ENCODE results near the gene NHLRC4. TPM values are rescaled to one million over a fixed set of nuclear protein-coding genes. Genes with fewer than 3 reads are reported as not detected.

NHLRC4 gene
- total RNA-seq, 2 donors from 2014 or later, result 0.33 to 0.48 TPM

DNA sequence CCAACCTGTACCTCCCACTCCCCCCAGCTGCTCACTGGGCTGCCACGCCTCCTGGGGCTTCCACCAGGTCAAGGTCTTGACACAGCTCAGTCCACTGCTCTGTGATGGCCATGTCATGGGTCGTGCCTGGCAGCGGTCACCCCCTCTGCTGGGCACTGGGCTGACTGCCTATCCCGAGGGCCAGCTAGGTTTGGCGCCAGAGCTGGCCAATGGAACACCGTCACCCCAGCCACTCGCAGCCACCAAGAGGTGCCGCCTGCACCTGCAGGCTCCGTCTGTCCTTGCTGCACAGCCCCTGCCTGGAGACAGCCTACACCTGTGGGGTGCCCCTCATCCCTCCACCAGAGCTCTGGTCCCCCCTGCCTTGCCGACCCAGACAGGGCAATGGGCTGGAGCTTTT is 18.5 kb downstream of the NHLRC4 start:
- Mint-ChIP-seq H3K27ac (no peak overlapping the region), H3K27me3 (no peaks in the 10 kb centered on the region), H3K4me3 (no peak overlapping the region), H3K9me3 (no peaks in the 10 kb centered on the region), H3K36me3 (no peaks in the 10 kb centered on the region), H3K4me1 (ENCODE audit: low read depth in 2 of 2) (peaks cover 0 to 9% of the 10 kb centered on the region in 2 donors)
- ATAC-seq (no peak), DNase-seq (ENCODE audit: low spot score) (no peak)

DNA sequence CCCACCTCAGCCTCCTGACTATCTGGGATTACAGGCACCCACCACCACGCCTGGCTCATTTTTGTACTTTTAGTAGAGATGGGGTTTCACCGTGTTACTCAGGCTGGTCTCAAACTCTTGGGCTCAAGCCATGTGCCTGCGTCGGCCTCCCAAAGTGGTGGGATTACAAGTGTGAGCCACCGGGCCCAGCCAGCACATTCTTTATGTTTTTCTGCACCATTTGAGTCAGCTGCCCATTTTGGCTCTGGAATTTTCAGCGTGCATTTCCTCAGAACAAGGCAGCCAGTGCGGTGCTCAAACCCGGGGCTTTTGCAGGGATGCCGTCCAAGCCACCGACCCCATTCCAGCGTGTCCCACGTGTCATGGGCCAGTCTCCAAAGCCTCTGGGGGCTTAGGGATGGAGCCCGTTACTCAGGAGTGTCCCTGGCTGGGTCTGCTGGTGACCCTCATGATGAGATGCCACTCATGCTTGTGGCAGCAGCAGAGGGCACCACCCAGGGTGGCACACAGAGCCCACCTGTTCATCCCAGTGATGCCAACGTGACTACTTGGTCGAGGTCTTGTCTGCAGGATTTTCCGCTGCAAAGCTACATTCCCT is 19.3 kb downstream of the NHLRC4 start:
- H3K4me3 Mint-ChIP-seq, result no peak overlapping the region
- no peaks in the 10 kb centered on the region for H3K36me3 Mint-ChIP-seq
- H3K9me3 Mint-ChIP-seq, result no peaks in the 10 kb centered on the region
- H3K27me3 Mint-ChIP-seq, result no peaks in the 10 kb centered on the region
- no peak for ATAC-seq
- H3K4me1 Mint-ChIP-seq (ENCODE audit: low read depth in 2 of 2), result peaks cover 8 to 16% of the 10 kb centered on the region in 2 donors
- H3K27ac Mint-ChIP-seq, result no peak overlapping the region
- DNase-seq (ENCODE audit: low spot score), result no peak

DNA sequence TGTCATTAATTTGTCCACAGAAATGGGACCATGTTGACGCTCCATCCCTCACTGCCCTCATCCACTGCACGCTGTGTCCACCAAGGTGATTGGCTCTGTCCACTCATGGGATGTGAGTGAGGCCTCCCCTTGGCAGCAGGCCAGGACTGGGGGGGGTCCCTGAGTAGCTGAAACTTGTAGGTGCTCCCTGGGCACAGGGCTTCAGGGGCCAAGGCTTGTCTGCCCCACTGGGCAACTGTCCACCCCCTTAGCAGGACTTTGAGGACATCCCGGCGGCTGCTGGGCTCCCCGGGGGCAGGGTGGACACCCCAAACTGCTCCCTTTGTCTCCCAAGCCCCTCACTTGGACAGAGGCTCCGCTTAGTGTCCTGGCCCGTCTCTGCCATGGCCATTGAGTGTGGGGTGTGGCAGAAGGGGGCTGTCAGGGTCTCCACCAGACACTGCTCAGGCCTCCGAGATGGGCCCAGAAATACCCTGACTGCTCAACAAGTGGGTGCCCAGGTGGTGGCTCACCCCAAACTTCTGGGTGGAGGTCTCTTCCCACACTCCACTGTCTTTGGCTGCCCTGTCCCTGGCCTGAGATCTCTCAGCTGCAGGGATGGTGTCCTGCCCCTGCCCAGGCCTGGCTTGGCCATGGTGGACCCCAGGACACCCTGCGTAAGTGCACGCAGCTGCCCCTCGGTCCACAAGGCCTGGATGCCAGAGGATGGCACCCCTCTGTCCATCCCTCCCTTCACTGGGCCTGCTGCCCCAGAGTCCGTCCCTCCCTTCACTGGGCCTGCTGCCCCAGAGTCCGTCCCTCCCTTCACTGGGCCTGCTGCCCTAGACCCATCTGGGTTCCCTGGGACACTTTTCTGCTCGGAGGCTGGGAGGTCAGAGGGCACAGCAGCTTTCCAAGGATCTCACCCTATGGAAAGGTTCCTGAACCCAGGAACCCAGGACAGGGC is 20.1 kb downstream of the NHLRC4 start:
- DNase-seq (ENCODE audit: low spot score) (no peak), ATAC-seq (no peak)
- peak overlapping the region; percentile 63 for H3K4me3 Mint-ChIP-seq
- H3K27me3 Mint-ChIP-seq, result no peaks in the 10 kb centered on the region
- peaks cover 11 to 18% of the 10 kb centered on the region in 2 donors for H3K4me1 Mint-ChIP-seq (ENCODE audit: low read depth in 2 of 2)
- H3K9me3 Mint-ChIP-seq, result no peaks in the 10 kb centered on the region
- peak overlapping the region; percentile 68 to 98 for H3K27ac Mint-ChIP-seq
- no peaks in the 10 kb centered on the region for H3K36me3 Mint-ChIP-seq

DNA sequence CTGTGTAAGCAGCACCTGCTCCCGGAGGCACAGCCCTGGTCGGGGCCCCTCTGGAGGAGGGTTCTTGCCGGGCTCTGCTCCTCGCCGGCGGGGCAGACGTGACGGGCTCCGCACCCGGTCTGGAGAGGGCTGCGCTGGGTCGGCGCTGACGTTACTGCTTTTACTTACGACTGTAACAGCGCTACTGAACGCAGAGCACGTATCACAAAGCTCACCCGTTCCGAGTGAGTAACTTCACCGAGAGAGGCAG is 21.8 kb downstream of the NHLRC4 start:
- DNase-seq (ENCODE audit: low spot score) (no peak), ATAC-seq (peak; percentile 0 to 9)
- Mint-ChIP-seq H3K4me1 (ENCODE audit: low read depth in 2 of 2) (peaks cover 24 to 29% of the 10 kb centered on the region in 2 donors), H3K27ac (peak overlapping the region; percentile 96 to 98), H3K4me3 (peak overlapping the region; percentile 96), H3K27me3 (no peaks in the 10 kb centered on the region), H3K36me3 (no peaks in the 10 kb centered on the region), H3K9me3 (no peaks in the 10 kb centered on the region)

DNA sequence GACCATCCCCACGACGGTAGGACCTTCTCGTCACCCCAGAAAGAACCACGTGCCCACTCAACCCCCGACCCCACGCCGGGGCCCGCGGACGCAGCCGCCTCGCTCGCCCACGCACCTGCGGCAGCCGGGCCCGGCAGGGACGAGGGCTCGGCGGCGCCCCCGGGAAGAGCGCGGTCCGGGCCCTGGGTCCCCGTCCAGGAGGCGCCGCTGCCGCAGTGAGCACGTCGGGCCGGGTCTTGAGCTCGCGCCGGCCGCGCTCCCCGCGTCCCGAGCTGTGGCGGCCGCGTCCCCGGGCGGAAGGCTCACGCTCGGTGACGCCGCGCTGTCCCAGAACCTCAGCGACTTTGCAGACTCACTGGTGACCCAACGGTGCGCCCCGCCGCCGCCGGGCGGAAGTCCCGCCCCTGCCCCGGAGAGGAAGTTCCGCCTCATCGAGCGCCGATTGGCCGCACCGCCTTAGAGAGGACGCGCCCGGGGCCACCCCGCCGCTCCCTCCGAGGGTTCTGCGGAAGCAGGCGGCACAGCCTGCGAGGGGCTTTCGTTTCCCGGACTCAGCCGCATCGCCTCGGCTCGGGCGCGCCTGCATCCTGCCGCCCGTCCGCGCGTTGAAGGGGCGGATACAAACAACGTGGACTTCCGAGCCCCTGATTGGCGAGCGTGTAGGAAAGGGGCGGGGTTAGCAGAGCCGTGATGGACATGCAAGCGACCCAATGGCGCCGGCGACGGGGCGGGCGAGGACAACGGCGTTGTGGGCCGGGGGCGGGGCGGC is 22.3 kb downstream of the NHLRC4 start:
- Mint-ChIP-seq H3K36me3 (no peaks in the 10 kb centered on the region), H3K4me1 (ENCODE audit: low read depth in 2 of 2) (peaks cover 26 to 31% of the 10 kb centered on the region in 2 donors), H3K27ac (peak overlapping the region; percentile 96 to 98), H3K9me3 (no peaks in the 10 kb centered on the region), H3K27me3 (no peaks in the 10 kb centered on the region), H3K4me3 (peak overlapping the region; percentile 96)
- ATAC-seq (peak; percentile 84 to 89), DNase-seq (ENCODE audit: low spot score) (peak; percentile 98)

DNA sequence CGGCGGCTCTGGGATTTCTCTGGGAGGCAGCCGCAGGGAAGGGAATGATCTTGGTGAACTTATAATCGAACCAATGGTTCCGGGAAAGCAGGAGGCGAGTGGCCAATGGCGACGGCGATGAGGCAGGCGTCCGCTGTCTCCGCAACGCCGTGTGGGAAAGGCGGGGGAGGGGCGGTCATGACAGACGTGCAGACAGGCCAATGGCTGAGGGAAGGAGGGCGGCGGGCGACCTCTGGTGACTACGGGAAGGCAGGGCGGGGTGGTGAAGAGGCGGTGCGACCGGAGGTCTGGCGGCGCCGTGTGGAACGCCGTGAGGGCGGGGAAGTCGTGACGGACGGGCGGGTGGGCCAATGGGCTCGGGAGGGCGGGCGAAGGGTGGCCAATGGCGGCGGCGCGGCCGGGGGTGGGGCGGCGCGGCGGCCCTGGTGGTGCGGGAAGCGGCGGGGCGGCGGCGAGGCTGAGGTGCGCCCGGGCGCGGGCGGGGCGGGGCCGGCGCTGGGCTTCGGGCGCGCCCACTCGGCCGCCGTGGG is 22.9 kb downstream of the NHLRC4 start, which contains the start of gene RAB40C:
Gene RAB40C, plus strand, starts transcription at position 409 of the 530 bp plus-strand sequence. CDS start 226 bp downstream, outside the sequence.
- Mint-ChIP-seq H3K4me1 (ENCODE audit: low read depth in 2 of 2) (peaks cover 30 to 37% of the 10 kb centered on the region in 2 donors), H3K27ac (peak within 1 kb of the TSS; percentile 96 to 98), H3K4me3 (peak within 1 kb of the TSS; percentile 97), H3K9me3 (no peaks in the 10 kb centered on the region), H3K27me3 (no peaks in the 10 kb centered on the region), H3K36me3 (no peaks in the 10 kb centered on the region)
- ATAC-seq (peak; percentile 93 to 94), DNase-seq (ENCODE audit: low spot score) (peak; percentile 99)

DNA sequence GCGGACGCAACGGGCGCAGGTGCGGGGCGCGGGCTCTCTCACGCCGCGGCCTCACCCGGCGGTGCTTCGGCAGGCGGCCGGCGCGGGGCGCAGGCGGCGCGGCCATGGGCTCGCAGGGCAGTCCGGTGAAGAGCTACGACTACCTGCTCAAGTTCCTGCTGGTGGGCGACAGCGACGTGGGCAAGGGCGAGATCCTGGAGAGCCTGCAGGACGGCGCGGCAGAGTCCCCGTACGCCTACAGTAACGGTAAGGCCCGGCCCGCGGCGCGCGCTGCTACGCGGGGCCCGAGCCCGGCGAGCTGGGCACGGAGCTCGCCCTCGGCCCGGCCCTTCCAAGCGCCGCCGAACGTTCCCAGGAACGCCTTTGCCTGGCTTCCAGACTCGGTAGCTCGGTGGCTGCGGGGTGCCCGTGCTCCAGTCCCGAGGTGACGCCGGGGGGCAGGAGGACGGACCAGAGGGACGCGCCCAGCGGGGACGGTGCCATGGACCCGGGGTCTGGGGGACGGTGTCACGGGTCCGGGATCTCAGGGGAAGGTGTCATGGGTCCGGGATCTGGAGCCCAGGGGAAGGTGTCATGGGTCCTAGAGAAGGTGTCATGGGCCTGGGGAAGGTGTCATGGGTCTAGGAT is 23.5 kb downstream of the NHLRC4 start:
- H3K36me3 Mint-ChIP-seq, result no peaks in the 10 kb centered on the region
- DNase-seq (ENCODE audit: low spot score), result no peak
- H3K27ac Mint-ChIP-seq, result peak overlapping the region; percentile 79 to 96
- H3K27me3 Mint-ChIP-seq, result no peaks in the 10 kb centered on the region
- ATAC-seq, result no peak
- H3K4me3 Mint-ChIP-seq, result peak overlapping the region; percentile 97
- no peaks in the 10 kb centered on the region for H3K9me3 Mint-ChIP-seq
- H3K4me1 Mint-ChIP-seq (ENCODE audit: low read depth in 2 of 2), result peaks cover 33 to 39% of the 10 kb centered on the region in 2 donors

DNA sequence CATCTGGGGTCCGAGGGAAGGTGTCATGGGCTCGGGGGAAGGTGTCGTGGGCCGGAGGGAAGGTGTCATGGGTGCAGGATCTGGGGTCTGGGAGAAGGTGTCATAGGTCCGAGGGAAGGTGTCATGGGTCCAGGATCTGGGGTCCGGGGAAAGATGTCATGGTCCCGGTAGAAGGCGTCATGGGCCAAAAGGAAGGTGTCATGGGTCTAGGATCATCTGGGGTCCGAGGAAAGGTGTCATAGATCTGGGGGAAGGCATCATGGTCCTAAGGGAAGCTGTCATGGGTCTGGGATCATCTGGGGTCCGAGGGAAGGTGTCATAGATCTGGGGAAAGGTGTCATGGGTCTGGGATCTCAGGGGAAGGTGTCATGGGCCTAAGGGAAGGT is 24.0 kb downstream of the NHLRC4 start:
- no peak for DNase-seq (ENCODE audit: low spot score)
- Mint-ChIP-seq H3K4me3 (peak overlapping the region; percentile 97), H3K36me3 (no peaks in the 10 kb centered on the region), H3K27me3 (no peaks in the 10 kb centered on the region), H3K4me1 (ENCODE audit: low read depth in 2 of 2) (peaks cover 33 to 39% of the 10 kb centered on the region in 2 donors), H3K9me3 (no peaks in the 10 kb centered on the region), H3K27ac (peak overlapping the region; percentile 79 to 88)
- no peak for ATAC-seq

DNA sequence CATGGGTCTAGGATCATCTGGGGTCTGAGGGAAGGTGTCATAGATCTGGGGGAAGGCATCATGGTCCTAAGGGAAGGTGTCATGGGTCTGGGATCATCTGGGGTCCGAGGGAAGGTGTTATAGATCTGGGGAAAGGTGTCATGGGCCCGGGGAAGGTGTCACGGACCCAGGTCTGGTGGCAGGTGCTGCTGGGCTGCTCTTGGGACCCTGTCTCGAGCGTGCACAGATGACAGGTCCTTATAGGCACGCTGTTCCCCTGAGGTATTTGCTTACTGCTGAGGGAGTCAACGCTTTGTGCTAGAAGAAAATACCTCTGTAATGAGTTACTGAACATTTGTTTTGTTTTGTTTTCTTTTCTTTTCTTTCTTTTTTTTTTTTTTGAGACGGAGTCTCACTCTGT is 24.4 kb downstream of the NHLRC4 start:
- Mint-ChIP-seq H3K27me3 (no peaks in the 10 kb centered on the region), H3K4me1 (ENCODE audit: low read depth in 2 of 2) (peaks cover 33 to 44% of the 10 kb centered on the region in 2 donors), H3K9me3 (no peaks in the 10 kb centered on the region), H3K36me3 (no peaks in the 10 kb centered on the region), H3K4me3 (peak overlapping the region; percentile 97), H3K27ac (peak overlapping the region; percentile 79 to 88)
- DNase-seq (ENCODE audit: low spot score) (no peak), ATAC-seq (no peak)

DNA sequence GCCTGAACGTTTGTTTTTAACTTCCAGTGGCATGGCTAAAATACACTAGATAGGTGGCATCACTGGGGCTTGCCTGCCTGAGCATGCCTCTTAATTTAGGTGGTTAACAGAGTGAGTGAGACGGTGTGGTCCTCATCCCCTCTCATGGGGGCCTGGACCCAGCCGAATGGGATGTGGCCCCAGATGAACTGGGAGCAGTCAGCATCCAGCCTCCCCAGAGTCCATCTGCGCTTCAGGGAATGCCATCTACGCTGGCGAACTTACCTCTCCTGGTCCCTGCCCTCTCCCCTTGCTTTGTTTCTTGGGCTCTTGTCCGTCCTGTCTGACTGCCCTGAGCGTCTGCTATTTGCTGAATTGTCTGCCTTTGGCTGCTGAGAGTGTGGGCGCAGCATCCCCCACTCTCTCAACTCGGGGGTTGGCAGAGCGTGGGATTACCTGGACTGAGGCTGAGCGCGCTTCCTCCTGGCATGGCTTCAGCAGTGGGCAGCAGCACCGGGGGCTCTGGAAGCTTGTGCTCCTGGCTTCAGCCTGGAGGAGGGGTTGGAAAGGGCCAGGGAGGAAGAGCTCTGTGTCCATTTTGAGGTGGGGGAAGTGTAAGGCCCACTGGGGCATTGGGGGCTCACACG is 25.2 kb downstream of the NHLRC4 start:
- DNase-seq (ENCODE audit: low spot score), result no peak

DNA sequence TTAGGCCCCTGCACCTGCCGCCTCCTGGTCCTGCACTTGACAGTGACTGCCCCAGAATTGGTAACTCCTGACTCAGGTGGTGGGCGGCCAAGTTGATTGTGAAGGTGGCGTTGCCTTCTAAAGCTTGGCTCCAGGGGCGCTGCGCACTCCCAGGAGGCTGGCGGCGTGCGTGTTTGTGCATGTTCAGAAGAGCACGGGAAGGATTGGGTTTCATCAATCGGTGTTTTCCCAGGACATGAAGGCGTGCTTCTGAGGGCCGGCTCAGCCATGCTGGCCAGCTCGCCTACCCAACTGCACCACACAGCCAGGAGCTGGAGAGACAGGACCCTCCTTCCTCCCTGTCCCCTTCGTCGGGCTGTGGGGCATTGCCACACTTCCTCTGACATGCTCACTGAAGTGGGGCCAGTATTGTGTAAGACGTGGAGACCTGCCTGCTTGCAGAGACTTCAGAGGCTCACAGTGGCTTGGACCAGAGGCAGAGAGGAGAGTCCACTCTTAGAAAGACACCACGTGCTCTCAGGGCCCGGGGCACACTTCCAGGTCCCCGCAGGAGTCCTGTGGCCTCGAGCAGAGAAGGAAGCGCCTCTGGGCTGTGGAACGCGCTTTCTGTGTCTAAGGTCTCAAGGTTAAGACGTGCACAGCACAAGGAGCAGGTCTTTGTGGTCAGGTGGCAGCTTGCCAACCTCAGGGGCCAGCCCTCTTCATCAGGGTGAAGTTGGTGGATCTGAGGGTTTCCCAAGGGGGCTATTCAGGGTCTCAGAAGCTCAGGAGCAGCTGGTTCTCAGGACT is 25.9 kb downstream of the NHLRC4 start:
- H3K27me3 Mint-ChIP-seq, result no peaks in the 10 kb centered on the region
- H3K4me1 Mint-ChIP-seq (ENCODE audit: low read depth in 2 of 2), result peaks cover 33 to 43% of the 10 kb centered on the region in 2 donors
- H3K36me3 Mint-ChIP-seq, result no peaks in the 10 kb centered on the region
- H3K27ac Mint-ChIP-seq, result peak overlapping the region; percentile 29 to 47
- no peak for ATAC-seq
- no peaks in the 10 kb centered on the region for H3K9me3 Mint-ChIP-seq
- peak overlapping the region; percentile 15 for H3K4me3 Mint-ChIP-seq
- no peak for DNase-seq (ENCODE audit: low spot score)

More for the DNA sequence above, 25.2 kb downstream of the NHLRC4 start:
- H3K27me3 Mint-ChIP-seq, result no peaks in the 10 kb centered on the region
- H3K36me3 Mint-ChIP-seq, result no peaks in the 10 kb centered on the region
- no peaks in the 10 kb centered on the region for H3K9me3 Mint-ChIP-seq
- peaks cover 33 to 46% of the 10 kb centered on the region in 2 donors for H3K4me1 Mint-ChIP-seq (ENCODE audit: low read depth in 2 of 2)
- peak overlapping the region in 1 of 2 donors; percentile 88 for H3K27ac Mint-ChIP-seq
- peak overlapping the region; percentile 97 for H3K4me3 Mint-ChIP-seq
- no peak for ATAC-seq

DNA sequence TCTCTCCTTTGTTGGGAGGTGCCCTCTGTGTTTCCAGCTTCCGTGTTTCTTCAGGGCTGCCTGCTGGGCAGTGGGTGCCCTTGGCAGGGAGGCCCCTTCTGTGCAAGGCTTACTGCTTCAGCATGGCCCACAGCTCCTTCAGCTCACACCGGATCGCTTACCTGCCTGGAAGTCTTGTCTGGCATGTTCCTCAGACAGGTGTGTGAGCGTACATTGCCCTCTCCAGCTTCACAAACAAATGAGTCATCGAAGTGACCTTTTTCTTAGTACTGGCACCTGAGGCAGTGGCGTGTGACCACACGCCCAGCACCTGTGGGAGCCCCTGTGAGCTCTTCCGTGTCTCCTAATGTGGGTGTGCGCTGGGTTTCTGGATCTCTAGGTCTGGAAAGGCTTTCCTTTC is 26.6 kb downstream of the NHLRC4 start:
- Mint-ChIP-seq H3K9me3 (no peaks in the 10 kb centered on the region), H3K27me3 (no peaks in the 10 kb centered on the region), H3K36me3 (no peaks in the 10 kb centered on the region), H3K4me1 (ENCODE audit: low read depth in 2 of 2) (peaks cover 33 to 42% of the 10 kb centered on the region in 2 donors), H3K27ac (peak overlapping the region; percentile 33 to 47), H3K4me3 (no peak overlapping the region)
- DNase-seq (ENCODE audit: low spot score) (no peak), ATAC-seq (no peak)
